IPS-18c (cell line): ENCODE data around the gene SETD1A.
A peak's percentile ranks its signal among the peaks of the same experiment; 100 is the strongest.

Experiments
- H3K4me3 ChIP-seq: 2 replicates; pipeline ENCODE4 v1.7.0; 2013; ENCODE audit warnings: low read depth, mild to moderate bottlenecking, low read length, moderate library complexity; ENCODE audit not compliant: insufficient read depth
- H3K9me3 ChIP-seq: one replicate; pipeline ENCODE4 v1.6.1; 2013; ENCODE audit warnings: mild to moderate bottlenecking, low read length, moderate library complexity; ENCODE audit not compliant: control insufficient read depth, insufficient read depth

The SETD1A gene

GRCh38 chr16:30948667-30949649 is 8.6 kb upstream of the SETD1A start, which contains the start of gene ORAI3:
TSS of gene ORAI3 (plus strand) at chr16:30949068. CDS start at chr16:30949290, 222 bp downstream.
- Histone ChIP-seq H3K4me3 (peak within 1 kb of the TSS; percentile 78), H3K9me3 (no peaks in the 10 kb centered on the region)

GRCh38 chr16:30949650-30950515 is 7.7 kb upstream of the SETD1A start:
- no peaks in the 10 kb centered on the region for H3K9me3 ChIP-seq
- H3K4me3 ChIP-seq = peak overlapping the region; percentile 78

- H3K9me3 ChIP-seq = no peaks in the 10 kb centered on the region
- no peak overlapping the region; the same call in 1 of the 2 replicates for H3K4me3 ChIP-seq
Observed at GRCh38 chr16:30950516-30951065, 7.0 kb upstream of the SETD1A start.

DNA sequence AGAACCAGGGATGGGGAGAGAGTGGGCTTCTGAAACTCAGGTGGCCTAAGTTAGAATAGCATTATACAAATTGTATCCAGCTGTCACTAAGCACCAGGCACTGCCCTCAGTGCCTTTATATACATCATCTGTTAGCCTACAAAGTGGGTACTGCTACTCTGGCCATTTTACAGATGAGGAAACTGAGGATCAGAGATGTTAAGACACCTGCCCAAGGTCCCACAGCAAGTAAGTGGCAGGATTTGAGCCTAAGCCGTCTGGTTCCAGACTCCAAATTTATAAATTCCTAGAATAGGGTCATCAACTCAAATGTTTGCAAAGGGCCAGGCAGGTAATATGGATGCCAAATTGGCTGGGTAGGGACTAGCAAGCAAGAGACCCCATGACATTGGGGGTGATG is 6.4 kb upstream of the SETD1A start:
- Histone ChIP-seq H3K4me3 (no peak overlapping the region), H3K9me3 (no peaks in the 10 kb centered on the region)

GRCh38 chr16:30951750-30952149 is 5.8 kb upstream of the SETD1A start:
- Histone ChIP-seq H3K4me3 (no peak overlapping the region), H3K9me3 (no peaks in the 10 kb centered on the region)

GRCh38 chr16:30953111-30953510 is 4.4 kb upstream of the SETD1A start:
- no peak overlapping the region for H3K4me3 ChIP-seq
- H3K9me3 ChIP-seq = no peaks in the 10 kb centered on the region

DNA sequence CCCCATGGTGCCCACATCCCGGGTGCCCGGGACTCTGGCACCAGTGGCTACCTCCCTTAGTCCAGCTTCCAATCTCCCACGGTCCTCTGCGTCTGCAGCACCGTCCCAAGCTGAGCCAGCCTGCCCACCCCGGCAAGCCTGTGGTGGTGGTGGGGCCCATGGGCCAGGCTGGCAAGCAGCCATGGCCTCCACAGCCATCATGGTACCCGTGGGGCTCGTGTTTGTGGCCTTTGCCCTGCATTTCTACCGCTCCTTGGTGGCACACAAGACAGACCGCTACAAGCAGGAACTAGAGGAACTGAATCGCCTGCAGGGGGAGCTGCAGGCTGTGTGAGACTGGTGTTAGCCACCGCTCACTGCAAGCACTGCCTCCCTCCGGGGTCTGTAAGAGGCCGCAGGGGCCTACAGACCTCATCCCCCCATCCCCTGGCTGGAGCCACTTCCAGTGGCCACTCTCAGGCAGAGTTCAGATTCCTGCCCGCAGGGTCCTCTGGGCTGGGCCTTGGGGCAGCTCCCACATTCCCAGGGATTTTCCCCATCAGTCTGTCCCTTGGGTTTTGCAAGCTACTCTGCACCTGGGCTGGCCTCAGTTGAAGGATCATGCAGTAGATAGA is 3.9 kb upstream of the SETD1A start:
- Histone ChIP-seq H3K4me3 (no peak overlapping the region), H3K9me3 (no peaks in the 10 kb centered on the region)

- no peaks in the 10 kb centered on the region for H3K9me3 ChIP-seq
- no peak overlapping the region for H3K4me3 ChIP-seq
Observed at GRCh38 chr16:30954993-30955392, 2.6 kb upstream of the SETD1A start.

DNA sequence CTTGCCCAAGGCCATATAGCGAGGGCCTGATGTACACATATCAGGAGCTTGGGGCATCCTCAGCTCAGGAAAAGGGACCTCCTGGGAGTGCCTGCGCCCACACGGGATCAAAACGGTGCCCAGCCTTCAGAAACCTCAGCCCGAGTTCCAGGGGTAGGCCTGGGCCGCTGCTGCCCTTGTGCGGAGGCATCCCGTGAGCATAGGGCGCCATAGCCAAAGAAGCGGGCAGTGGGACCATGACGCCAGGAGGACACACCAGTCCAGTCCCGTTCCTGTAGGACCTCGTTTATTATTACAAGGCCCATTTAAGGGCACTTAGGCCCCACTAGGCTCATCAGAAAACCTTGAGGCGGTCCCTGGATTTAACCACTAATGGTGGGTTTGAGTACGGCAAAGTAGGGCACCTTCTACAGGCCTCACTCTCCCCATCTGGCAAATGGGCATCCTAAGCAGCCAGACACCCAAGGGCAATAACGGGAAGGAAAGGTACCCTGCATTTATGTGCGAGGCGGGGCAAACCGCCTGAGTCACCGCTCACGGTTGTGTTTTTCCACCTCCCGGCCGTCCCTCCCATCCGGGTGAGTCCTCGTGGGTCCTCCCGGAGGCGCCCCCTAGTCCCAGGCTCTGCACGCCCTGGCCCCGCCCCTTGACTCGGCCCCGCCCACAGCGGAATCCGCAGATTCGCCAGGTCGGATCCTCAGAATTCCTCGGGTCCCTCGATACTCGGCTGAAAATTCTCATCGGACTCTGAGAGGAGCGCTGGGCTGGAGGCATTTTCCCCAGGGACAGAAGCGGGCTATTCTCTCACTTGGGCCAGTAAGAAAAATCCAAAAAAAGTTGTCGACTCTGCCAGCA is 726 bp upstream of the SETD1A start:
- H3K9me3 ChIP-seq = no peaks in the 10 kb centered on the region

GRCh38 chr16:30958175-30959079 is 873 bp downstream of the SETD1A start:
- Histone ChIP-seq H3K4me3 (peak overlapping the region; percentile 100), H3K9me3 (no peaks in the 10 kb centered on the region)

More for the DNA sequence above, 726 bp upstream of the SETD1A start:
- H3K4me3 ChIP-seq = peak overlapping the region; percentile 100

DNA sequence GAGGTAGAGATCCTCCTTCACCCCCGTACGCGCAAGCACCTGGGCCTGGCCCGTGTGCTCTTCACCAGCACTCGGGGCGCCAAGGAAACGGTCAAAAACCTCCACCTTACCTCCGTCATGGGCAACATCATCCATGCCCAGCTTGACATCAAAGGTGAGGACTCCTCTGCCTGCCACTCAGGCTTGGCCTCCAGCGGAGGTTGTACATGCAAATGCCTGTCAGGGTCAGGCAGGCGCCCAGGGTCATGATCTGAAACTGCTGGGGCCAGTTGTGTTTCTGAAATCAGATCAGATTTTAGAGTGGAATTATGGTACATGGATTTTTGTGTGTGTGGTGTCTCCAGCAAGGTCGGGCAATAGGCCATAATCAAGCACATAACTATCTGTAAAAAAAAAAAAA is 3.8 kb downstream of the SETD1A start:
- Histone ChIP-seq H3K9me3 (no peaks in the 10 kb centered on the region), H3K4me3 (no peak overlapping the region)

- Histone ChIP-seq H3K9me3 (no peaks in the 10 kb centered on the region), H3K4me3 (no peak overlapping the region)
Observed at GRCh38 chr16:30963925-30964511, 6.5 kb downstream of the SETD1A start.

- H3K4me3 ChIP-seq = no peak overlapping the region
- no peaks in the 10 kb centered on the region for H3K9me3 ChIP-seq
Observed at GRCh38 chr16:30964574-30965226, 7.1 kb downstream of the SETD1A start.

DNA sequence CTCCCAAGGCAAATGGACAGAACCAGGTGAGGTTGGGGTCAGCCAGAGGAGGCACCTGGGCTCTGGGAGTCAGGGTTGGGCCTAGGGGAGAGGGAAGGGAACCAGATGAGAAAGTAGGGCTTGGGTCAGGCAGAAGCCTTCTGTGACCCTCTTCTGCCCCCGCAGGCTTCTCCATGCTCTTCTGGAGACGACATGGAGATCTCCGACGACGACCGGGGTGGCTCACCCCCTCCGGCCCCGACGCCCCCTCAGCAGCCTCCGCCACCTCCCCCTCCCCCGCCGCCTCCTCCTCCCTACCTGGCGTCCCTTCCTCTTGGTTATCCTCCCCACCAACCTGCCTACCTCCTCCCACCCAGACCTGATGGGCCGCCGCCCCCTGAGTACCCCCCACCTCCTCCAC is 7.9 kb downstream of the SETD1A start:
- no peak overlapping the region for H3K4me3 ChIP-seq
- no peaks in the 10 kb centered on the region for H3K9me3 ChIP-seq
